MM.1S (cell line): Measurements from ENCODE around the gene CCDC88A.

ENCODE experiments used
- CTCF ChIP-seq: fragments of 300-600 bp; sonication (generic); IDR thresholded peaks from 2 replicates; pipeline ENCODE4 v1.5.1; 2016; ENCODE audit warnings: antibody characterized with exemption, low read length, mixed read lengths
- EZH2 ChIP-seq: fragments of 300-600 bp; sonication (generic); optimal IDR thresholded peaks from 2 replicates; pipeline ENCODE3; 2017; ENCODE audit warnings: low read depth, mild to moderate bottlenecking, antibody characterized with exemption, low read length, mixed read lengths

- no peak for TF ChIP-seq CTCF
- TF ChIP-seq EZH2, result no peak
Measured at GRCh38 chr2:55357927-55358326, 61.7 kb downstream of the CCDC88A start.
